Regular cardiac myocyte (primary cell): ENCODE data around the gene LCN6. TPM values are rescaled to one million over a fixed set of nuclear protein-coding genes. Genes with fewer than 3 reads are reported as not detected.

Source experiments
- total RNA-seq: library from RNA; depleted of rRNA; stranded (reverse); fragments of >200 nt; gene quantifications from 2 replicates; pipeline ENCODE4 v1.2.3, GENCODE V29; 2014

Gene LCN6, protein sequence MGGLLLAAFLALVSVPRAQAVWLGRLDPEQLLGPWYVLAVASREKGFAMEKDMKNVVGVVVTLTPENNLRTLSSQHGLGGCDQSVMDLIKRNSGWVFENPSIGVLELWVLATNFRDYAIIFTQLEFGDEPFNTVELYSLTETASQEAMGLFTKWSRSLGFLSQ
- not detected in 2 replicates for total RNA-seq

DNA sequence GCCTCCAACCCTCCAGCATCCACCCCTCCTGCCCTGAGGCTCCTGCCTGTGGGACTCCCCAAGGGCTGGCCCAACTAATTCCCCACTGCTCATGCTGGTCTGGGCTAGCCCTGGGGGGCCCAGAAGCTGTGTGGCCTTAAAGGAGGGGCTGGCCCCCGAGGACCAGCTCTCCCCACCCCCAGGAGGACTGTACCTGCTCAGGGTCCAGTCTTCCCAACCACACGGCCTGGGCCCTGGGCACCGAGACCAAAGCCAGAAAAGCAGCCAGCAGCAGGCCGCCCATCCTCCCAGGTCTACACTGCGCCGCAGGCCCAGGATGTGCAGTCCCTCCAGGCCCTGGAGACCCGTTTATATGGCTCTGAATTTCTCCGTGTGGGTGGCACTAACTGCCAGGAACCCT is at the start of gene LCN6:
Gene LCN6, minus strand, starts transcription at position 325 of the 400 bp plus-strand sequence. Its CDS starts 42 bp downstream, at position 283.

DNA sequence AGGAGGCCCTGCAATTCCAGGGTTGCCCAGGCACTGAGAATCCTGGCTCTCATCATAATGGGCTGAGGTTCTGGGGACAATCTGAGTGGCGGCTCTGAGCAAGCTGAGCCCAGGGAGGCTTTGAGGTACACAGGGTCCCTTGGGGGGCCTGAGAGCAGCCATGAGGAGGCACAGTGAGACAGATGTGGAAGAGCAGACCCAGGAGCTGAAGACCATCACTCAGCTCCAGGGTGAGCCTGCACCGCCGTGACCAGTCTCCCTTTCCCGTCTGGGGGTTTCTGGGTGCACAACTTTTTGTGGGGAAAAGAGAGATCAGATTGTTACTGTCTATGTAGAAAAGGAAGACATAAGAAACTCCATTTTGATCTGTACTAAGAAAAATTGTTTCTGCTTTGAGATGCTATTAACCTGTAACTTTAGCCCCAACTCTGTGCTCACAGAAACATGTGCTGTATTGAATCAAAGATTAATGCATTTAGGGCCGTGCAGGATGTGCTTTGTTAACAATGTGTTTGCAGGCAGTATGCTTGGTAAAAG is 48.0 kb upstream of the LCN6 start, which contains the start of gene CCDC183:
Gene CCDC183, plus strand, starts transcription at position 101 of the 537 bp plus-strand sequence. Its CDS starts 60 bp downstream, at position 161.

DNA sequence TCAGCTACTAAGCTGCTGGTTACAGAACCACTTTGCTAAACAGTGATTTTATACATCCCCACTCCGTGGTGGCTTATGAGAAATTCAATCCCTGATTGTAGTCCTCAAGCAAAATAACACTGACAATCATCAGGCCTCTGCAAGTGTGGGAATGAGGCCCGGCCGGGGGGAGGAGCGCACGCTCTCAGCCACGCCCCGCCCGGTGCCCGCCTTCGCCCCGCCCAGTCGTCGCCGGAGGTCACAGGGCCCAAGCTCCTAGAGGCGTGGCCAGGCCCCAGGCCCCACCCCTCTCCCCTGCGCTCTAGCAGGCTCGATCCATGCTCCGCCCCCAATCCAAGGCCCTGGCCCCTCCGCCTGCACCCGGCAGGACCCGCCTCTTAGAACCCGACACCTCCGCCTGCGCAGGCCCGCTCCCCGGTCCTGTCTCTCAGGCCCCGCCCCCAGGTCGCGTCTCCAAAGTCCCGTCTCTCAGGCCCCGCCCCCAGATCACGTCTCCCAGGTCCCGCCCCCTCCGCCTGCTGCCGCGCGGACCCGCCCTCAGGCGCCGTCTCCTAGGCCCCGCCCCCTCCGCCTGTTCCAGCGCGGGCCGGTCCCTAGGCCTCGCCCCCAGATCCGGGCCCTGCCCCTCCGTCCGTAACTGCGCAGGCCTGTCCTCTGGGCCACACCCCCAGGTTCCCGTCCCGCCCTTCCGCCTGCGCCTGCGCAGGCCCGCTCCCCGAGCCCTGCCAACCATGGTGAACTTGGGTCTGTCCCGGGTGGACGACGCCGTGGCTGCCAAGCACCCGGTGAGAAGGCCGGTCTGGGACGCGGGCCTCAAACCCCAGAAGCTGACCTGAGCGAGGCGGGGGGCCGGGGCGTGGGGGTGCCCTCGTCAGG is 42.6 kb upstream of the LCN6 start, which contains the start of gene TMEM141:
Gene TMEM141, plus strand, starts transcription at position 705 of the 876 bp plus-strand sequence. Its CDS starts 27 bp downstream, at position 732.

DNA sequence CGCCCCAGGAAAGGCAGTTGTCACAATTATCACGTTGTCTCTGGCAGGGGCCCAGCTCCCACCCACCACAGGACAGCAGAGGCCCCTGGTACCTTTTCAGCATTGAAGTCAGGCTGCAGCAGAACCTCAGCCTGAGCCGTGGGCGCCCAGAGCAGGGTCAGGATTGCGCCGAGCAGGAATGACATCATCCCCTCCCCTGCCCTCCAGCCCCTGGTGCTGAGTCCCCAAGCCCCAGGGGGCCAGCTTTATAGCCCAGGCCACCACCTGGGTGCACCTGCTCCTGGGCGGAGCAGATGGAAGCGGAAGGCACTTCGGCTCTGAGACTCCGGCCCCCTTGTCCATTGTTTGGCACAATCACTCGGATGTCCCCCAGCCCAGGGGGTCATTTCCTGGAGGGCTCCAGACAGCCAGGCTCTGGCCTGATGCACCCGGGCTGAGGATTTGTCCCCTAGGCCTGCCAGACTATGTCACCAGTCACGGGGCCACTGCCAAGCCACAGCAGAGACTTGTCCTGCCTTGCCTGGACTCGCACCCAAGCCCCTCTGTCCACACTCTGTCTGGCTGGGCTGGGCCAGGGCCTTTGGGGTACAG is 16.1 kb upstream of the LCN6 start, which contains the start of gene LCN15:
Gene LCN15, minus strand, starts transcription at position 218 of the 591 bp plus-strand sequence. Its CDS starts 30 bp downstream, at position 188.

DNA sequence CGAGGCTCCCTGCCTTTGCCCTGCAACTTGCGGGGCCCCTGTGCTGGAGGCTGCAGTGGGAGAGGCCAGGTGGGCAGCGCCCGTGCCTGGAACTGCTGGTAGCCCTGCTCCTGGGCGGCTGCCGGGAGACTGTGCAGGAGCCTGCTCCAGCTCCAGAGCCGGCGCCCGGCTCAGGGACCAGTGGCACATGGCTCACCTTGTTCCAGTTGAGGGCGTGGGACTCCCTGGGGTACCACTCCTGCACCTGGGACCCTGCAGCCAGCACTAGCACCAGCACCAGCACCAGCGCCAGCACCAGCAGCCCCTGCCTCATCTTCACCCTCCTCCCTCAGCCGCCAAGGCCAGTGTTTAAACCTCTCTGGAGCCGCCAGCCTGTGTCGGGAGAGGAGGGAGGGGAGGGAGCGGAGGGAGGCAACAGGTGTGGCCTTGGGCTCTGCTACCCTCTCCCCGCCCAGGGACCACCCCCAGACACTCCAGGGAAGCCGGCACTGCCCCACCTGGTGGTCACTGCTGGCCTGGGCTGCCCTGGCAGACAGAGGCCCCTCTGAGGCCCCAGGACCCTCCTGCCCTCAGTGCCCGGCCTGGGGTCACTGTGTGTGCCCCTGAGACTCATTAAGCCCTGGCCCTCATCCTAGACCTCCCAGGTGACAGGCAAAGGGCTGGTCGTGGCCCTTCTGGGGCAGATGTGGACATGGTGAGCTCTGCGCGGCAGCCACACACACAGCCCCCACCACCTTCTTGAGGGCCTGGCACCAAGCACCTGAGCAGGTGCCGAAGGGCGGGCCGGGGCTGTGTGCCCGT is 5.5 kb downstream of the LCN6 start, which contains the start of gene LCN10:
Gene LCN10, minus strand, starts transcription at position 350 of the 801 bp plus-strand sequence. Its CDS starts 37 bp downstream, at position 313.

DNA sequence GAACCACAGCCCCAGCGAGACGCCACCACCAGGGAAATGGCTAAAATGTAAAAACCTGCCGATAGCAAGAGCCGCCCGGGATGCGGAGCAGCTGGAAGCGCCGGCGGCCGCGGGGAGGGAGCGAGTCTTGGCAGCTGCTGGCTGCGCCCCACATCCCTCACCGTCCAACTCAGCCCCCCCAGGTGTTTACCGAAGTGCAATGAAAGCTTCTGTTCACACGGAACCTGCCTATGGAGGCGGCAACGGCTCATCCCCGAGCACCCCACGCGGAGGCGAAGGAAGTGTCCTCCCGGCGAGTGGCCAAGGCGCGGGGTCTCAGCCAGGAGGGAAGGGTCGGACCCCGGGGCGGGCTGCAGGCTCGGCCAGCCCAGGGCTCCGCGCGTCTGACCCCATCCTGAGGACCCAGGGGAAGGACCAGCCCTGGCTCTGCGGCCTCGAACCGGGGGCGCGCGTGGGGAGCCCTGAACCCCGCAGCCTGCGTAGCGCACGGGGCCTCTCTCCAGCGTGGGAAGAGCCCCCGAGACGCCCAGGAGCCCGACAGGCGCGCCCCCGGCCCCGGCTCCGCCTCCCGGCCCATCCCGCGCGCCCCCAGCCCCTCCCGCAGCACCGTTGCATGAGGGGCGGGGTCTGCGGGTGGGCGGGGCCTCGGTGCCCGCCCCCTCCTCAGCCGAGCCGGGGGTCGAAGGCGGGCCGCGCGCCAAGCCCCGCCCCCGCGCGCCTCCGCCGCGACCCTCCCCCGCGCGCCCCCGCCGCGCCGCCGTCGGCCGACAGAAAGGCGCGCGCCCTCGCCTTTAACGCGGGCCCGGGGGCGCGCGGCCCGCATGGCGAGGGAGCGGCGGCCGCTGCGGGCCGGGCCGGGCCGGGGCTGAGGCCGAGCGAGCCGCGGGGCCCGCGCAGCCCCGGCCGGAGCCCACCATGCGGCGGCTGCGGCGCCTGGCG is 36.3 kb downstream of the LCN6 start, which contains the start of gene DIPK1B:
Gene DIPK1B, plus strand, starts transcription at position 822 of the 939 bp plus-strand sequence. Its CDS starts 94 bp downstream, at position 916.

Other genes with a start within 250 kb of the LCN6 start
- 12.1 and 24.5 TPM in 2 replicates for gene NOTCH1, start 202.5 kb downstream of the LCN6 start, total RNA-seq
- gene EGFL7, start 85.6 kb downstream of the LCN6 start, total RNA-seq: 38.3 and 57.8 TPM in 2 replicates
- gene AGPAT2, start 61.1 kb downstream of the LCN6 start, total RNA-seq: 54.1 and 55.0 TPM in 2 replicates
- 8.1 and 12.1 TPM in 2 replicates for gene DIPK1B, start 36.0 kb downstream of the LCN6 start, total RNA-seq
- gene LCN10, start 5.6 kb downstream of the LCN6 start, total RNA-seq: not detected in 2 replicates
- gene LCN8, start 9.7 kb upstream of the LCN6 start, total RNA-seq: not detected in 2 replicates
- not detected in 2 replicates for gene LCN15, start 16.0 kb upstream of the LCN6 start, total RNA-seq
- 84.2 and 95.0 TPM in 2 replicates for gene TMEM141, start 42.8 kb upstream of the LCN6 start, total RNA-seq
- under 0.01 and 0.28 TPM in 2 replicates for gene CCDC183, start 47.8 kb upstream of the LCN6 start, total RNA-seq
- 41.4 and 79.9 TPM in 2 replicates for gene RABL6, start 59.4 kb upstream of the LCN6 start, total RNA-seq
- gene AJM1, start 94.0 kb upstream of the LCN6 start, total RNA-seq: 1.5 and 6.8 TPM in 2 replicates
- 96.0 and 110 TPM in 2 replicates for gene PHPT1, start 100.9 kb upstream of the LCN6 start, total RNA-seq
- gene MAMDC4, start 103.8 kb upstream of the LCN6 start, total RNA-seq: 3.3 and 9.6 TPM in 2 replicates
- 297 and 393 TPM in 2 replicates for gene EDF1, start 117.8 kb upstream of the LCN6 start, total RNA-seq
- 9.0 and 28.9 TPM in 2 replicates for gene TRAF2, start 138.0 kb upstream of the LCN6 start, total RNA-seq
- 161 and 176 TPM in 2 replicates for gene FBXW5, start 196.2 kb upstream of the LCN6 start, total RNA-seq
- 0.19 TPM in 1 of 2 replicates, not detected in the other for gene C8G, start 196.7 kb upstream of the LCN6 start, total RNA-seq
- gene LCN12, start 203.7 kb upstream of the LCN6 start, total RNA-seq: not detected in 2 replicates
- gene PTGDS, start 229.0 kb upstream of the LCN6 start, total RNA-seq: 1.7 TPM in 1 of 2 replicates, not detected in the other
- 0.85 TPM in 1 of 2 replicates, not detected in the other for gene LCNL1, start 234.5 kb upstream of the LCN6 start, total RNA-seq
- gene PAXX, start 243.9 kb upstream of the LCN6 start, total RNA-seq: 14.9 and 23.6 TPM in 2 replicates
- 0.56 and 1.7 TPM in 2 replicates for gene CLIC3, start 248.0 kb upstream of the LCN6 start, total RNA-seq